Omental fat pad (tissue), 4 donors: ENCODE data around the gene KLHL10. TPM values are rescaled to one million over a fixed set of nuclear protein-coding genes. Genes with fewer than 3 reads are reported as not detected.
A peak's percentile ranks its signal among the peaks of the same experiment; 100 is the strongest.

Source experiments
- ATAC-seq: fragments of 150-250 bp; one replicate; pipeline ENCODE4 v1.9.1; 2016; ENCODE audit warnings: mild to moderate bottlenecking, moderate library complexity; ENCODE audit not compliant: low FRiP score
- DNase-seq: peaks from one replicate; pipeline ENCODE4 v3.0.0-alpha.2; 2019; ENCODE audit warnings: low spot score
- total RNA-seq, 4 donors: library from RNA; depleted of rRNA; stranded (reverse); fragments of >200 nt; gene quantifications; one replicate each; pipeline ENCODE4 v1.1.0, GENCODE V29; 2016
- TF ChIP-seq, protein P1 (sequence below), 3 donors: fragments of 450-650 bp; IDR thresholded peaks; one replicate each; pipeline ENCODE4 v1.5.1; 2016 to 2017; ENCODE audit warnings: antibody characterized with exemption in 3 of 3, mild to moderate bottlenecking in 3 of 3, moderate library complexity in 2 of 3

Gene KLHL10
- total RNA-seq, 4 donors from 2014 or later, result 0.44 to 0.72 (median 0.63) TPM; not detected in 1

DNA sequence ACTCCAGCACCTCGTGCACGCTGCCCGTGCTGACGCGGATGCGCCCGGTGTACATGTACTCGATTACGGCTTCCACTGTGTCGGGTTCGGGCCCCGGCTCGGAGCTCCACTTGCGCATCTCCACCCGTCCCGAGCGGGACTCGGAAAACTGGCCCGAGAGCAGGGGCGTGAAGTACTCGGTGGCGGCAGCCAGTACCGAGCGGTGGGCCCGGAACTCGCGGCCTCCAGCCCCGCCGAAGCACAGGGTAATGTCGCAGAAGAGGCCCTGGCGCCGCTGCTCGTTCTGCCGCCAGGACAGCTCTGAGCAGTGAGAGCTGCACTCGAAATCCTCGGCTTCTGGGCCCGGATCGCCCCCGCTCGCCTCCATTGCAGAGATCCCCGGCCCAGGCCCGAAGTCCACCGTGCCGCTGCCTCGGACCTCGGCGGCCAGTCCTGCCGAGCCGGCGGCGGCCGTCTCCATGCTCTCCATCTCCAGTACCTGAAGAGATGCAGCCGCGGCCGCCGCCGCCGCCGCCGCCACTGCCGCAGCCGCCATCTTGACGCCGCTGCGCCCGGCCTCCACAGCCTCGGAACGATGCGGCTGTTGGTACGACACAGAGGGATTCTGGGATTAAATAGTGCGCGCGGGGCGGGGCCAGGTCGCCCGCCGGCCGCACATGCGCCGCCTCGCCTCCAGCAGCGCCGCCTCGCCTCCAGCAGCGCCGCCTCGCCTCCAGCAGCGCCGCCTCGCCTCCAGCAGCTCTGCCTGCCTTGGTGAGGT is 27.4 kb downstream of the KLHL10 start, which contains the start of gene KLHL11:
KLHL11 (minus strand) TSS at position 588 of the 760 bp plus-strand sequence; CDS start at position 535, 53 bp downstream.
- peak; percentile 93 for ATAC-seq
- TF ChIP-seq, protein P1, sequence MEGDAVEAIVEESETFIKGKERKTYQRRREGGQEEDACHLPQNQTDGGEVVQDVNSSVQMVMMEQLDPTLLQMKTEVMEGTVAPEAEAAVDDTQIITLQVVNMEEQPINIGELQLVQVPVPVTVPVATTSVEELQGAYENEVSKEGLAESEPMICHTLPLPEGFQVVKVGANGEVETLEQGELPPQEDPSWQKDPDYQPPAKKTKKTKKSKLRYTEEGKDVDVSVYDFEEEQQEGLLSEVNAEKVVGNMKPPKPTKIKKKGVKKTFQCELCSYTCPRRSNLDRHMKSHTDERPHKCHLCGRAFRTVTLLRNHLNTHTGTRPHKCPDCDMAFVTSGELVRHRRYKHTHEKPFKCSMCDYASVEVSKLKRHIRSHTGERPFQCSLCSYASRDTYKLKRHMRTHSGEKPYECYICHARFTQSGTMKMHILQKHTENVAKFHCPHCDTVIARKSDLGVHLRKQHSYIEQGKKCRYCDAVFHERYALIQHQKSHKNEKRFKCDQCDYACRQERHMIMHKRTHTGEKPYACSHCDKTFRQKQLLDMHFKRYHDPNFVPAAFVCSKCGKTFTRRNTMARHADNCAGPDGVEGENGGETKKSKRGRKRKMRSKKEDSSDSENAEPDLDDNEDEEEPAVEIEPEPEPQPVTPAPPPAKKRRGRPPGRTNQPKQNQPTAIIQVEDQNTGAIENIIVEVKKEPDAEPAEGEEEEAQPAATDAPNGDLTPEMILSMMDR (IDR thresholded peaks at IDR 0.05), result no peak
- DNase-seq, result peak; percentile 65

DNA sequence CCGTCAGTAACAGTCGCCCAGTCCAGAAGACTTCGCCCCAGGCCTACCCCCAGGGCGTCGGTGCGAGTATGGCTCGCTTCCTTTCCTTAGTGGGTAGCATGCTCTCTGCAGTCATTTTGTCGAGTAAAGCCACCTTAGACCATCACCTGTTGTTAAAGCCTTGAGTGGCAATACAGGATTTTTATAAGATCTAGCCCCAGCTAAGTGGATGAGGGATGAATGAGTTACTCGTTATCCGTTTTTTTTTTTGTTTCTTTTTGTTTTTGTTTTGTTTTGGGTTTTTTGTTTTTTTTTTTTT is 27.9 kb downstream of the KLHL10 start:
- ATAC-seq, result no peak
- no peak for DNase-seq
- TF ChIP-seq, protein P1 (IDR thresholded peaks at IDR 0.05), result no peak

DNA sequence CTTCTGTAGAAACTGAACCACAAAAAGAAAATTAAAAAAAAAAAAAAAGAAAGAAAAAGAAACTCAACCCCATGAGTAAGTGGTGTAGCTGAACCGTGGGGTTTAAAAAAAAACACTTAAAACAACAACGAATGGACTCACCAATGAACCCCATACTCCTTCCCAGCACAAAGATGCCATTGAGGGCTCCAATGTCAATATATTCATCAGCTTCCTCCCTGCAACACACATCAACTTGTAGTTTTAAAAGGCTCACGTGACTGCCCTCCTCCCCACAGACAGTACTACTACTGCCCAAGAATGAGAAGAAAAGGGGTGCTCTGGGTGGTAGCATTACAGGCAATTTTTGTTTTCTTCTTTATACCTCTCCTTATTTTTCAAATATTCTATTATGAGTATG is 30.9 kb downstream of the KLHL10 start:
- no peak for ATAC-seq
- TF ChIP-seq, protein P1 (IDR thresholded peaks at IDR 0.05), result no peak
- DNase-seq, result no peak

DNA sequence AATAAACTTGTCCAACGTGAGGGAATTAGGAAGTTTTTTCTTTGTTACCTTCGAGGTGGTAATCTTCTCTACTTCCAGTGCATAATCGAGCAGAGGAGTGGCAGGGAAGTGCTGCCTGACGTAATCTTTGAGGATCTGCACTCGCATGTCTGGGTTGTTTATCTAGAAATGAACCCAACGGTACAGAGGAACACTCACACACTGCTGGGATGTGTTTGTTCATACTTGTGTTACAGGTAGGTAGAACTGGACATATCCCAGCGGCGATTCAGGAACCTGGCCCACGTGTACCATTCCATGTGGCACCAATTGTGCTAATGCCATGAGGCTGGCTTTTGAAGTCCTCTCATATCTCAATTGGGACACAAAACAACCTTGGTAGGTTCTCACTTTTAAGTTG is 31.8 kb downstream of the KLHL10 start:
- TF ChIP-seq, protein P1 (IDR thresholded peaks at IDR 0.05), result no peak
- ATAC-seq, result no peak
- DNase-seq, result no peak

DNA sequence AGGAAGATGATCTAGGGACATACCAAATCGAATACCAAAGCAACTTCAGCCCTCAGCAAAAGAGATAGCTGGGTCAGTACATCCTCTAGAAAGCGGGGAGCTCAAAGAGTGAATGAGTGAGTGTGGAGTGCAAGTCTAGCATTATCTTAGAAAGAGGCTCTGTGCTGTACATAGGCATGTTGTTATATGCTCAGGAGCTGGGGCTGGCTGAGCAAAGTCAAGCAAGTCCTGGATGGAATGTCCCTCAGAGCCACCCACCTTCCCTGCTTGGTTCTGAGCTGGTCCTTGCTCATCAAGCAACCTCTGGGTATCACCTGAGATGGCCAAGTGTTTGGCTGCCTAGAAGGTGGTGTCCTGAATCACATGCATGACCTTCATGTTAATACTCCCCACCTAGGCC is 32.5 kb downstream of the KLHL10 start:
- TF ChIP-seq, protein P1 (IDR thresholded peaks at IDR 0.05), result no peak
- ATAC-seq (no peak), DNase-seq (no peak)

DNA sequence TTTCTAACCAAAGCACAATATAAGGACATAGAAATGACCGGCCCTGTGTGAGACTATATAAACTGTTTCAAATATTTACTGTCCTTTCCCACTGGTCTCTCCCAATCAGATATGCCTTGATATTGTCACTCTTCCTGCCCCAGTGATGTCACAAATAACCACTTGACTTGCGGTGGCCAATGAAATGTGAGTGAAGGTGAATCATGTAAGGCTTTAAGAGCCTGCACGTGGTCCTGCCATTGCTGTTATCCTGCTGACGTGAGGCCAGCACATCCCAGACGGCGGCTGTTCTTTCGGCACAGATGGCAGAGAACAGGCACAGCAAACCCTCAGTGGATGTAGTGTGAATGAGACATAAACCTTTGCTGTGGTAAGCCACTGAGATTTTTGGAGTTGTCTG is 33.0 kb downstream of the KLHL10 start:
- no peak for ATAC-seq
- TF ChIP-seq, protein P1 (IDR thresholded peaks at IDR 0.05), result no peak
- DNase-seq, result no peak

DNA sequence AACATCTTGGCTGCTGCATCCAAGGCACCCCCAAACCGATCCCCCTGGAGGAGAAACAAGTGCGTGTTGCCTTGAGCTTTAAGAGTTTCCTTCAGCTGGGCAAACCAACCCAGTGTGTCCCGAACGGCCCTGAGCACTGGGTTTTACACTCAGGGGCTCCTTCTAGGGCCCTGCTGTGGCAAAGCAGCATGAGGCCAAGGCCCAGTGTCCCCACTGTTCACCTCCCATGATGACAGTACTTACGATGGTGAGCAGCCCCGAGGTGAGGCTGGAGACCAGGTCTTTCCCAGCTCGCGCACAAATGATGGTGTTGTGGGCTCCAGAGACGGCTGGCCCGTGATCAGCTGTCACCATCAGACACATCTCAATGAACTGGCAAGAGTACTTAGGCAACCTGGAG is 34.2 kb downstream of the KLHL10 start:
- TF ChIP-seq, protein P1 (IDR thresholded peaks at IDR 0.05), result no peak
- ATAC-seq, result no peak
- no peak for DNase-seq
